ENCODE measurements around the gene NDC1.
"Not testable (repeated sequence)": the region's sequence is repeated elsewhere in the genome, so short reads cannot be mapped to it uniquely, and the experiment has no call there.

The NDC1 gene

GRCh38 chr1:53825306-53825705 lies 12.8 kb downstream of the NDC1 start:
- H3K4me3 ChIP-seq (ENCODE audit: low read depth, low read length), result no peak overlapping the region

GRCh38 chr1:53822931-53823330 lies 15.2 kb downstream of the NDC1 start:
- Histone ChIP-seq H2AFZ (ENCODE audit: low read length, unreplicated experiment) (no peak overlapping the region), H3K27ac (ENCODE audit: low read depth, low read length) (no peak overlapping the region), H3K4me1 (ENCODE audit: control insufficient read depth, insufficient read depth, low read length, unreplicated experiment) (no peaks in the 10 kb centered on the region), H3K79me2 (ENCODE audit: control insufficient read depth, insufficient read depth, low read length, unreplicated experiment) (peaks cover 2% of the 10 kb centered on the region), H3K4me3 (ENCODE audit: low read depth, low read length) (no peak overlapping the region), H3K27me3 (ENCODE audit: insufficient read depth, low read length) (no peaks in the 10 kb centered on the region), H3K36me3 (ENCODE audit: insufficient read depth, low read length) (peaks cover 6% of the 10 kb centered on the region; the same call in 1 of the 2 replicates)

More at GRCh38 chr1:53825306-53825705, 12.8 kb downstream of the NDC1 start:
- no peak overlapping the region for H2AFZ ChIP-seq (ENCODE audit: low read length, unreplicated experiment)
- H3K27me3 ChIP-seq (ENCODE audit: insufficient read depth, low read length), result no peaks in the 10 kb centered on the region
- no peaks in the 10 kb centered on the region; the same call in 1 of the 2 replicates for H3K36me3 ChIP-seq (ENCODE audit: insufficient read depth, low read length)
- no peak overlapping the region for H3K27ac ChIP-seq (ENCODE audit: low read depth, low read length)
- no peaks in the 10 kb centered on the region for H3K4me1 ChIP-seq (ENCODE audit: control insufficient read depth, insufficient read depth, low read length, unreplicated experiment)
- H3K79me2 ChIP-seq (ENCODE audit: control insufficient read depth, insufficient read depth, low read length, unreplicated experiment), result peaks cover 3% of the 10 kb centered on the region

- H3K4me3 ChIP-seq (ENCODE audit: low read depth, low read length), result no peak overlapping the region
- no peak overlapping the region for H2AFZ ChIP-seq (ENCODE audit: low read length, unreplicated experiment)
- H3K4me1 ChIP-seq (ENCODE audit: control insufficient read depth, insufficient read depth, low read length, unreplicated experiment), result no peaks in the 10 kb centered on the region
- no peaks in the 10 kb centered on the region for H3K27me3 ChIP-seq (ENCODE audit: insufficient read depth, low read length)
- peaks cover 8% of the 10 kb centered on the region; the same call in 1 of the 2 replicates for H3K36me3 ChIP-seq (ENCODE audit: insufficient read depth, low read length)
- H3K79me2 ChIP-seq (ENCODE audit: control insufficient read depth, insufficient read depth, low read length, unreplicated experiment), result peaks cover 2% of the 10 kb centered on the region
- no peak overlapping the region for H3K27ac ChIP-seq (ENCODE audit: low read depth, low read length)
Observed at GRCh38 chr1:53821380-53821779, 16.7 kb downstream of the NDC1 start.

- H3K27me3 ChIP-seq (ENCODE audit: insufficient read depth, low read length), result no peaks in the 10 kb centered on the region
- H3K27ac ChIP-seq (ENCODE audit: low read depth, low read length), result no peak overlapping the region
- H3K4me3 ChIP-seq (ENCODE audit: low read depth, low read length), result no peak overlapping the region
- peaks cover 14% of the 10 kb centered on the region; the same call in 1 of the 2 replicates for H3K36me3 ChIP-seq (ENCODE audit: insufficient read depth, low read length)
- H2AFZ ChIP-seq (ENCODE audit: low read length, unreplicated experiment), result no peak overlapping the region
- peaks cover 6% of the 10 kb centered on the region for H3K79me2 ChIP-seq (ENCODE audit: control insufficient read depth, insufficient read depth, low read length, unreplicated experiment)
- no peaks in the 10 kb centered on the region for H3K4me1 ChIP-seq (ENCODE audit: control insufficient read depth, insufficient read depth, low read length, unreplicated experiment)
Observed at GRCh38 chr1:53819387-53819786, 18.7 kb downstream of the NDC1 start.

- H3K4me1 ChIP-seq (ENCODE audit: control insufficient read depth, insufficient read depth, low read length, unreplicated experiment); H3K4me3 ChIP-seq (ENCODE audit: low read depth, low read length); H3K27ac ChIP-seq (ENCODE audit: low read depth, low read length); H3K27me3 ChIP-seq (ENCODE audit: insufficient read depth, low read length); H2AFZ ChIP-seq (ENCODE audit: low read length, unreplicated experiment): not testable (repeated sequence)
- peaks cover 31% of the 10 kb centered on the region for H3K36me3 ChIP-seq (ENCODE audit: insufficient read depth, low read length)
- H3K79me2 ChIP-seq (ENCODE audit: control insufficient read depth, insufficient read depth, low read length, unreplicated experiment), result peaks cover 11% of the 10 kb centered on the region
Observed at GRCh38 chr1:53816584-53816983, 21.5 kb downstream of the NDC1 start.

- H3K4me3 ChIP-seq (ENCODE audit: low read depth, low read length); H3K27me3 ChIP-seq (ENCODE audit: insufficient read depth, low read length); H3K4me1 ChIP-seq (ENCODE audit: control insufficient read depth, insufficient read depth, low read length, unreplicated experiment); H2AFZ ChIP-seq (ENCODE audit: low read length, unreplicated experiment); H3K27ac ChIP-seq (ENCODE audit: low read depth, low read length): not testable (repeated sequence)
- Histone ChIP-seq H3K79me2 (ENCODE audit: control insufficient read depth, insufficient read depth, low read length, unreplicated experiment) (peaks cover 15% of the 10 kb centered on the region), H3K36me3 (ENCODE audit: insufficient read depth, low read length) (peaks cover 36% of the 10 kb centered on the region)
Observed at GRCh38 chr1:53815484-53815883, 22.6 kb downstream of the NDC1 start.

GRCh38 chr1:53811414-53811851 lies 26.7 kb downstream of the NDC1 start:
- H2AFZ ChIP-seq (ENCODE audit: low read length, unreplicated experiment), result no peak overlapping the region
- peaks cover 13% of the 10 kb centered on the region for H3K79me2 ChIP-seq (ENCODE audit: control insufficient read depth, insufficient read depth, low read length, unreplicated experiment)
- no peak overlapping the region for H3K27ac ChIP-seq (ENCODE audit: low read depth, low read length)
- H3K27me3 ChIP-seq (ENCODE audit: insufficient read depth, low read length), result no peaks in the 10 kb centered on the region
- peaks cover 31% of the 10 kb centered on the region for H3K36me3 ChIP-seq (ENCODE audit: insufficient read depth, low read length)
- peaks cover 12% of the 10 kb centered on the region for H3K4me1 ChIP-seq (ENCODE audit: control insufficient read depth, insufficient read depth, low read length, unreplicated experiment)
- no peak overlapping the region for H3K4me3 ChIP-seq (ENCODE audit: low read depth, low read length)

GRCh38 chr1:53810497-53810896 lies 27.6 kb downstream of the NDC1 start:
- no peaks in the 10 kb centered on the region for H3K27me3 ChIP-seq (ENCODE audit: insufficient read depth, low read length)
- peaks cover 13% of the 10 kb centered on the region for H3K79me2 ChIP-seq (ENCODE audit: control insufficient read depth, insufficient read depth, low read length, unreplicated experiment)
- no peak overlapping the region for H2AFZ ChIP-seq (ENCODE audit: low read length, unreplicated experiment)
- peaks cover 29% of the 10 kb centered on the region for H3K36me3 ChIP-seq (ENCODE audit: insufficient read depth, low read length)
- no peak overlapping the region for H3K27ac ChIP-seq (ENCODE audit: low read depth, low read length)
- H3K4me3 ChIP-seq (ENCODE audit: low read depth, low read length), result no peak overlapping the region
- H3K4me1 ChIP-seq (ENCODE audit: control insufficient read depth, insufficient read depth, low read length, unreplicated experiment), result peaks cover 12% of the 10 kb centered on the region

GRCh38 chr1:53810007-53810406 lies 28.1 kb downstream of the NDC1 start:
- H3K4me3 ChIP-seq (ENCODE audit: low read depth, low read length), result no peak overlapping the region
- H3K36me3 ChIP-seq (ENCODE audit: insufficient read depth, low read length), result peaks cover 25% of the 10 kb centered on the region
- H3K4me1 ChIP-seq (ENCODE audit: control insufficient read depth, insufficient read depth, low read length, unreplicated experiment), result peaks cover 12% of the 10 kb centered on the region
- H3K27me3 ChIP-seq (ENCODE audit: insufficient read depth, low read length), result no peaks in the 10 kb centered on the region
- peaks cover 12% of the 10 kb centered on the region for H3K79me2 ChIP-seq (ENCODE audit: control insufficient read depth, insufficient read depth, low read length, unreplicated experiment)
- H2AFZ ChIP-seq (ENCODE audit: low read length, unreplicated experiment), result no peak overlapping the region
- H3K27ac ChIP-seq (ENCODE audit: low read depth, low read length), result no peak overlapping the region

GRCh38 chr1:53807916-53808315 lies 30.2 kb downstream of the NDC1 start:
- Histone ChIP-seq H3K4me3 (ENCODE audit: low read depth, low read length) (no peak overlapping the region), H3K36me3 (ENCODE audit: insufficient read depth, low read length) (peaks cover 17% of the 10 kb centered on the region), H3K79me2 (ENCODE audit: control insufficient read depth, insufficient read depth, low read length, unreplicated experiment) (peaks cover 7% of the 10 kb centered on the region), H3K27ac (ENCODE audit: low read depth, low read length) (no peak overlapping the region), H3K4me1 (ENCODE audit: control insufficient read depth, insufficient read depth, low read length, unreplicated experiment) (peaks cover 12% of the 10 kb centered on the region), H2AFZ (ENCODE audit: low read length, unreplicated experiment) (no peak overlapping the region), H3K27me3 (ENCODE audit: insufficient read depth, low read length) (no peaks in the 10 kb centered on the region)

GRCh38 chr1:53804791-53805505 lies 33.1 kb downstream of the NDC1 start:
- H3K36me3 ChIP-seq (ENCODE audit: insufficient read depth, low read length), result 0 out of 2 replicates have a peak, but pooled peaks cover 10% of the 10 kb centered on the region
- no peak overlapping the region for H3K4me3 ChIP-seq (ENCODE audit: low read depth, low read length)

More at GRCh38 chr1:53804791-53805505, 33.1 kb downstream of the NDC1 start:
- Histone ChIP-seq H3K79me2 (ENCODE audit: control insufficient read depth, insufficient read depth, low read length, unreplicated experiment) (no peaks in the 10 kb centered on the region), H3K27ac (ENCODE audit: low read depth, low read length) (no peak overlapping the region), H2AFZ (ENCODE audit: low read length, unreplicated experiment) (no peak overlapping the region), H3K4me1 (ENCODE audit: control insufficient read depth, insufficient read depth, low read length, unreplicated experiment) (peaks cover 8% of the 10 kb centered on the region), H3K27me3 (ENCODE audit: insufficient read depth, low read length) (no peaks in the 10 kb centered on the region)

All from ACC112 (cell line).